Activated CD4-positive, alpha-beta T cell treated with anti-CD3 and anti-CD28 coated beads for 4 hours (primary cell): ENCODE measurements around the gene RASGRP4.

Experiments used
- DNase-seq, 2 donors: peaks; one replicate each; pipeline ENCODE4 v3.0.0-alpha.2; 2020

The RASGRP4 gene

GRCh38 chr19:38387550-38388348 lies 38.3 kb downstream of the RASGRP4 start, which contains the start of gene GGN:
Gene GGN, minus strand, starts transcription at chr19:38388034. Its CDS starts 773 bp downstream, at chr19:38387261.
- DNase-seq: peak; percentile 81 to 84

- DNase-seq: no peak
These were observed 39.0 kb downstream of the RASGRP4 start for GRCh38 chr19:38386971-38387549.

GRCh38 chr19:38386300-38386970 lies 39.6 kb downstream of the RASGRP4 start:
- no peak for DNase-seq

- no peak for DNase-seq
These were observed 40.2 kb downstream of the RASGRP4 start for GRCh38 chr19:38385804-38386257.

- no peak for DNase-seq
These were observed 40.8 kb downstream of the RASGRP4 start for GRCh38 chr19:38385057-38385803.

- DNase-seq: no peak
These were observed 41.6 kb downstream of the RASGRP4 start for GRCh38 chr19:38384209-38385027.

- no peak for DNase-seq
These were observed 42.3 kb downstream of the RASGRP4 start for GRCh38 chr19:38383743-38384142.

GRCh38 chr19:38383184-38383583 lies 42.8 kb downstream of the RASGRP4 start:
- DNase-seq: no peak

- DNase-seq: no peak
These were observed 44.9 kb downstream of the RASGRP4 start for GRCh38 chr19:38381138-38381537.

- no peak for DNase-seq
These were observed 47.2 kb downstream of the RASGRP4 start for GRCh38 chr19:38378866-38379265.

- DNase-seq: no peak
These were observed 49.0 kb downstream of the RASGRP4 start for GRCh38 chr19:38377052-38377451.

GRCh38 chr19:38376576-38376975 lies 49.4 kb downstream of the RASGRP4 start:
- DNase-seq: no peak

- no peak for DNase-seq
These were observed 50.3 kb downstream of the RASGRP4 start for GRCh38 chr19:38375748-38376147.

- no peak for DNase-seq
These were observed 50.9 kb downstream of the RASGRP4 start for GRCh38 chr19:38375098-38375493.

- peak; percentile 97 to 98 for DNase-seq
These were observed 51.5 kb downstream of the RASGRP4 start, which contains the start of gene PSMD8 for GRCh38 chr19:38374332-38375097. Gene PSMD8, plus strand, starts transcription at chr19:38374571. Its CDS starts 31 bp downstream, at chr19:38374602.

GRCh38 chr19:38373907-38374331 lies 52.1 kb downstream of the RASGRP4 start:
- DNase-seq: no peak

GRCh38 chr19:38371081-38371480 lies 54.9 kb downstream of the RASGRP4 start:
- DNase-seq: no peak

GRCh38 chr19:38370299-38370698 lies 55.7 kb downstream of the RASGRP4 start:
- no peak for DNase-seq

GRCh38 chr19:38369584-38369983 lies 56.4 kb downstream of the RASGRP4 start:
- DNase-seq: no peak

- no peak for DNase-seq
These were observed 59.0 kb downstream of the RASGRP4 start for GRCh38 chr19:38367041-38367440.
